HepG2 (cell line): ENCODE results near the gene KIF1C. TPM values are rescaled to one million over a fixed set of nuclear protein-coding genes. Genes with fewer than 3 reads are reported as not detected.

Experiments
- BRCA1 ChIP-seq: sonication (generic); formaldehyde crosslinking; IDR thresholded peaks from 2 replicates; pipeline ENCODE4 v1.4.0; 2020; ENCODE audit warnings: missing genetic modification reagents
- CTCF ChIP-seq: sonication (generic); formaldehyde crosslinking; IDR thresholded peaks from 2 replicates; pipeline ENCODE4 v1.5.0; 2020; ENCODE audit warnings: mild to moderate bottlenecking, missing genetic modification reagents, moderate library complexity
- IRF2 ChIP-seq: IDR thresholded peaks from 2 replicates; pipeline ENCODE4 v1.6.1; 2018; ENCODE audit warnings: missing genetic modification reagents, missing compliant biosample characterization
- LCORL ChIP-seq, 2 experiments: fragments of 450-650 bp in 1 of 2; sonication (generic) in 1 of 2; formaldehyde crosslinking in 1 of 2; IDR thresholded peaks; 2 replicates each; pipeline versions ENCODE4 v1.5.0 to v1.6.1; 2017 to 2020; ENCODE audit warnings: antibody characterized with exemption in 1 of 2, missing genetic modification reagents in 1 of 2
- MEIS1 ChIP-seq: sonication (generic); formaldehyde crosslinking; IDR thresholded peaks from 2 replicates; pipeline ENCODE4 v1.9.0; 2021; ENCODE audit warnings: mild to moderate bottlenecking, missing genetic modification reagents, moderate library complexity, borderline replicate concordance
- MIER2 ChIP-seq: IDR thresholded peaks from 2 replicates; pipeline ENCODE4 v1.6.1; 2016; ENCODE audit warnings: missing biosample characterization, missing genetic modification reagents
- RARA ChIP-seq: IDR thresholded peaks from 2 replicates; pipeline ENCODE4 v1.6.1; 2016; ENCODE audit warnings: missing genetic modification reagents, missing compliant biosample characterization
- RBFOX2 ChIP-seq: fragments of 200-400 bp; formaldehyde crosslinking; IDR thresholded peaks from 2 replicates; pipeline ENCODE4 v1.6.1; 2017; ENCODE audit warnings: low read depth, mild to moderate bottlenecking, low read length
- SOX5 ChIP-seq: IDR thresholded peaks from 2 replicates; pipeline ENCODE4 v1.6.1; 2016; ENCODE audit warnings: borderline replicate concordance
- U2AF2 ChIP-seq: fragments of 200-400 bp; formaldehyde crosslinking; IDR thresholded peaks from 2 replicates; pipeline ENCODE4 v1.6.1; 2017; ENCODE audit warnings: low read depth, mild to moderate bottlenecking, low read length
- ZNF3 ChIP-seq: IDR thresholded peaks from 2 replicates; pipeline ENCODE4 v1.7.0; 2017; ENCODE audit warnings: inconsistent platforms
- polyA plus RNA-seq, 8 experiments: library from polyadenylated mRNA; depleted of rRNA in 3 of 8; stranded (reverse) in 7 of 8; unstranded in 1 of 8; fragments of >200 nt; fragmentation: Illumina TruSeq in 4 of 8; extraction: Trizol in 4 of 8; gene quantifications; 2 replicates each; pipeline versions ENCODE4 v1.2.1 to v1.2.3, GENCODE V29; 2011 to 2016; ENCODE audit warnings: low read depth in 4 of 8, missing spikeins in 1 of 8, mixed read lengths in 1 of 8; ENCODE audit not compliant: insufficient read depth in 1 of 8
- total RNA-seq, 5 experiments: library from RNA; depleted of rRNA; stranded (reverse); fragments of >200 nt; fragmentation: Illumina TruSeq; extraction: Trizol; gene quantifications; 2 replicates each; pipeline ENCODE4 v1.2.3, GENCODE V29; 2016; ENCODE audit warnings: low read depth in 1 of 5
- TF ChIP-seq, protein P1 (sequence below): sonication (generic); formaldehyde crosslinking; IDR thresholded peaks from 2 replicates; pipeline ENCODE4 v1.5.0; 2020; ENCODE audit warnings: mild to moderate bottlenecking, missing genetic modification reagents, borderline replicate concordance
- TF ChIP-seq, protein P2 (sequence below): sonication (generic); formaldehyde crosslinking; conservative IDR thresholded peaks from 2 replicates; pipeline ENCODE4 v1.4.0; 2020; ENCODE audit warnings: missing genetic modification reagents
- TF ChIP-seq, protein P3 (sequence below): sonication (generic); formaldehyde crosslinking; IDR thresholded peaks from 2 replicates; pipeline ENCODE4 v1.5.1; 2020; ENCODE audit warnings: missing genetic modification reagents, mild to moderate bottlenecking, borderline replicate concordance
- TF ChIP-seq, protein P4 (sequence below): fragments of 450-650 bp; IDR thresholded peaks from 2 replicates; pipeline ENCODE4 v1.6.1; 2016

KIF1C gene
- total and polyA plus RNA-seq, 2 of the 13 experiments (the other 11 are each of a cell fraction or from before 2014, with no cell fraction given), result 70.0 to 104 TPM

DNA sequence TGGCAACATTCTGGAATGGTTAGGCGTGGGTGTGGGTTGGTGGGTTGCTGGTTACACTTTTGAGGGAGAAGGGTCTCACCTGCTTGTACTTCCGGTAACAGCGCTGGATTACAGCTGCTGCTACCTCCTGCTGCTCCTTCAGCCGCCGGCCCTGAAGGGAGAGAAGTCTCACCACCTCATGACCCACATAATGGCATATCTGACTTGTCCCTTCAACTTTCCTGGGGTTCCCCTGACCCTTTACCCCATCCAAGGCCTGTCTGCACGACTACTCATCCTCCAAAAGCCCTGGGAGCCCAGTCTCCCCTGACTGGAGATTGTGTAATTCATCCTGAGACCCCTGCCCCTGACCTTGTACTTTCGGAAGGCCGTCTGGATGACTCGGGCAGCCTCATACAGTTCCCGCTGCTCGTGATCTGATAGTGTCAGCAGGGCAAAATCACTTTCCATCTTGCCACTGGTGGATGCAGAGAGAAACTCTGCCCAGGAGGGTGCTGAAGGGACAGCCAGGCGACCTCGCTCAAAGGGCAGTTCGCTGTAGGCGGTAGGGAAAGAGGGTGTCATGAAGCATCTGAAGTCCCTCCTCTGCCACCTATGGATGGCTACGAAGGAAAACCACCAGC, 28.1 kb upstream of the KIF1C start (continued):
- TF ChIP-seq, protein P1, sequence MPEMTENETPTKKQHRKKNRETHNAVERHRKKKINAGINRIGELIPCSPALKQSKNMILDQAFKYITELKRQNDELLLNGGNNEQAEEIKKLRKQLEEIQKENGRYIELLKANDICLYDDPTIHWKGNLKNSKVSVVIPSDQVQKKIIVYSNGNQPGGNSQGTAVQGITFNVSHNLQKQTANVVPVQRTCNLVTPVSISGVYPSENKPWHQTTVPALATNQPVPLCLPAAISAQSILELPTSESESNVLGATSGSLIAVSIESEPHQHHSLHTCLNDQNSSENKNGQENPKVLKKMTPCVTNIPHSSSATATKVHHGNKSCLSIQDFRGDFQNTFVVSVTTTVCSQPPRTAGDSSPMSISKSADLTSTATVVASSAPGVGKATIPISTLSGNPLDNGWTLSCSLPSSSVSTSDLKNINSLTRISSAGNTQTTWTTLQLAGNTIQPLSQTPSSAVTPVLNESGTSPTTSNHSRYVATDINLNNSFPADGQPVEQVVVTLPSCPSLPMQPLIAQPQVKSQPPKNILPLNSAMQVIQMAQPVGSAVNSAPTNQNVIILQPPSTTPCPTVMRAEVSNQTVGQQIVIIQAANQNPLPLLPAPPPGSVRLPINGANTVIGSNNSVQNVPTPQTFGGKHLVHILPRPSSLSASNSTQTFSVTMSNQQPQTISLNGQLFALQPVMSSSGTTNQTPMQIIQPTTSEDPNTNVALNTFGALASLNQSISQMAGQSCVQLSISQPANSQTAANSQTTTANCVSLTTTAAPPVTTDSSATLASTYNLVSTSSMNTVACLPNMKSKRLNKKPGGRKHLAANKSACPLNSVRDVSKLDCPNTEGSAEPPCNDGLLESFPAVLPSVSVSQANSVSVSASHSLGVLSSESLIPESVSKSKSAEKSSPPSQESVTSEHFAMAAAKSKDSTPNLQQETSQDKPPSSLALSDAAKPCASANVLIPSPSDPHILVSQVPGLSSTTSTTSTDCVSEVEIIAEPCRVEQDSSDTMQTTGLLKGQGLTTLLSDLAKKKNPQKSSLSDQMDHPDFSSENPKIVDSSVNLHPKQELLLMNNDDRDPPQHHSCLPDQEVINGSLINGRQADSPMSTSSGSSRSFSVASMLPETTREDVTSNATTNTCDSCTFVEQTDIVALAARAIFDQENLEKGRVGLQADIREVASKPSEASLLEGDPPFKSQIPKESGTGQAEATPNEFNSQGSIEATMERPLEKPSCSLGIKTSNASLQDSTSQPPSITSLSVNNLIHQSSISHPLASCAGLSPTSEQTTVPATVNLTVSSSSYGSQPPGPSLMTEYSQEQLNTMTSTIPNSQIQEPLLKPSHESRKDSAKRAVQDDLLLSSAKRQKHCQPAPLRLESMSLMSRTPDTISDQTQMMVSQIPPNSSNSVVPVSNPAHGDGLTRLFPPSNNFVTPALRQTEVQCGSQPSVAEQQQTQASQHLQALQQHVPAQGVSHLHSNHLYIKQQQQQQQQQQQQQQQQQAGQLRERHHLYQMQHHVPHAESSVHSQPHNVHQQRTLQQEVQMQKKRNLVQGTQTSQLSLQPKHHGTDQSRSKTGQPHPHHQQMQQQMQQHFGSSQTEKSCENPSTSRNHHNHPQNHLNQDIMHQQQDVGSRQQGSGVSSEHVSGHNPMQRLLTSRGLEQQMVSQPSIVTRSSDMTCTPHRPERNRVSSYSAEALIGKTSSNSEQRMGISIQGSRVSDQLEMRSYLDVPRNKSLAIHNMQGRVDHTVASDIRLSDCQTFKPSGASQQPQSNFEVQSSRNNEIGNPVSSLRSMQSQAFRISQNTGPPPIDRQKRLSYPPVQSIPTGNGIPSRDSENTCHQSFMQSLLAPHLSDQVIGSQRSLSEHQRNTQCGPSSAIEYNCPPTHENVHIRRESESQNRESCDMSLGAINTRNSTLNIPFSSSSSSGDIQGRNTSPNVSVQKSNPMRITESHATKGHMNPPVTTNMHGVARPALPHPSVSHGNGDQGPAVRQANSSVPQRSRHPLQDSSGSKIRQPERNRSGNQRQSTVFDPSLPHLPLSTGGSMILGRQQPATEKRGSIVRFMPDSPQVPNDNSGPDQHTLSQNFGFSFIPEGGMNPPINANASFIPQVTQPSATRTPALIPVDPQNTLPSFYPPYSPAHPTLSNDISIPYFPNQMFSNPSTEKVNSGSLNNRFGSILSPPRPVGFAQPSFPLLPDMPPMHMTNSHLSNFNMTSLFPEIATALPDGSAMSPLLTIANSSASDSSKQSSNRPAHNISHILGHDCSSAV (CRISPR knock-in tag), result no peak
- TF ChIP-seq RBFOX2 (no peak), SOX5 (CRISPR knock-in tag) (no peak), MEIS1 (CRISPR knock-in tag) (no peak), ZNF3 (no peak), BRCA1 (CRISPR knock-in tag) (no peak), CTCF (CRISPR knock-in tag) (peak; percentile 45), LCORL (IDR thresholded peaks at IDR 0.05) (no peak), LCORL (CRISPR knock-in tag; IDR thresholded peaks at IDR 0.05) (peak; percentile 19; the same call in 1 of the 2 replicates), U2AF2 (no peak), MIER2 (CRISPR knock-in tag) (peak; percentile 84), IRF2 (no peak), RARA (CRISPR knock-in tag) (peak; percentile 66)
- TF ChIP-seq, protein P2, sequence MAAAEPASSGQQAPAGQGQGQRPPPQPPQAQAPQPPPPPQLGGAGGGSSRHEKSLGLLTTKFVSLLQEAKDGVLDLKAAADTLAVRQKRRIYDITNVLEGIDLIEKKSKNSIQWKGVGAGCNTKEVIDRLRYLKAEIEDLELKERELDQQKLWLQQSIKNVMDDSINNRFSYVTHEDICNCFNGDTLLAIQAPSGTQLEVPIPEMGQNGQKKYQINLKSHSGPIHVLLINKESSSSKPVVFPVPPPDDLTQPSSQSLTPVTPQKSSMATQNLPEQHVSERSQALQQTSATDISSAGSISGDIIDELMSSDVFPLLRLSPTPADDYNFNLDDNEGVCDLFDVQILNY, result no peak
- TF ChIP-seq, protein P3, sequence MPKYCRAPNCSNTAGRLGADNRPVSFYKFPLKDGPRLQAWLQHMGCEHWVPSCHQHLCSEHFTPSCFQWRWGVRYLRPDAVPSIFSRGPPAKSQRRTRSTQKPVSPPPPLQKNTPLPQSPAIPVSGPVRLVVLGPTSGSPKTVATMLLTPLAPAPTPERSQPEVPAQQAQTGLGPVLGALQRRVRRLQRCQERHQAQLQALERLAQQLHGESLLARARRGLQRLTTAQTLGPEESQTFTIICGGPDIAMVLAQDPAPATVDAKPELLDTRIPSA (CRISPR knock-in tag), result no peak
- TF ChIP-seq, protein P4, sequence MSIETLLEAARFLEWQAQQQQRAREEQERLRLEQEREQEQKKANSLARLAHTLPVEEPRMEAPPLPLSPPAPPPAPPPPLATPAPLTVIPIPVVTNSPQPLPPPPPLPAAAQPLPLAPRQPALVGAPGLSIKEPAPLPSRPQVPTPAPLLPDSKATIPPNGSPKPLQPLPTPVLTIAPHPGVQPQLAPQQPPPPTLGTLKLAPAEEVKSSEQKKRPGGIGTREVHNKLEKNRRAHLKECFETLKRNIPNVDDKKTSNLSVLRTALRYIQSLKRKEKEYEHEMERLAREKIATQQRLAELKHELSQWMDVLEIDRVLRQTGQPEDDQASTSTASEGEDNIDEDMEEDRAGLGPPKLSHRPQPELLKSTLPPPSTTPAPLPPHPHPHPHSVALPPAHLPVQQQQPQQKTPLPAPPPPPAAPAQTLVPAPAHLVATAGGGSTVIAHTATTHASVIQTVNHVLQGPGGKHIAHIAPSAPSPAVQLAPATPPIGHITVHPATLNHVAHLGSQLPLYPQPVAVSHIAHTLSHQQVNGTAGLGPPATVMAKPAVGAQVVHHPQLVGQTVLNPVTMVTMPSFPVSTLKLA, result no peak
